HG02981 (cell line): ENCODE data around the gene MYOG.

ENCODE experiments used
- ATAC-seq: cut with Tn5 transposase; IDR thresholded peaks from one replicate; pipeline ENCODE4 v1.9.1; 2021; ENCODE audit warnings: mild to moderate bottlenecking, moderate library complexity; ENCODE audit not compliant: unreplicated experiment

The MYOG gene

GRCh38 chr1:203117611-203118575 is 32.1 kb upstream of the MYOG start:
- ATAC-seq, result no peak

GRCh38 chr1:203116091-203116820 is 30.4 kb upstream of the MYOG start:
- no peak for ATAC-seq

DNA sequence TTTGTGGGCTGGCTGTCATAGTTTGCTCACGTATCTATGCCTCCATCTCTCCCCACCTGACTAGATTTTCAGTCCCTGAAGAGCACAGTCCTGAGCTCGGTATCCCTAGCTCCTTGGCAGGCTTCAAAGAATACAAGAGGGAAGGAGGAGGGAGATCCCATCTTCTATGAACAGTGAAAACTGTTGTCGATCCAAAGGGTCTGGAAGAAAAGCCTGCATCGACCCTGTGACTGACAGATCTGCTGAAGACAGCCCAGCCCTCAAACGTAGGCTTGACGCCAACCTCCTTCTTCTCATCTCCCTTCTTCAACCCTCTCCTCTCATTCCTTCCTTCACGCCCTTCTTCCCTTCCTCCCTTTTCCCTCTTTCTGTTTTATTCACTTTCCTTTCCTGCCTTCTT is 28.4 kb upstream of the MYOG start:
- no peak for ATAC-seq

- no peak for ATAC-seq
These were observed 27.5 kb upstream of the MYOG start for GRCh38 chr1:203113308-203113707.

DNA sequence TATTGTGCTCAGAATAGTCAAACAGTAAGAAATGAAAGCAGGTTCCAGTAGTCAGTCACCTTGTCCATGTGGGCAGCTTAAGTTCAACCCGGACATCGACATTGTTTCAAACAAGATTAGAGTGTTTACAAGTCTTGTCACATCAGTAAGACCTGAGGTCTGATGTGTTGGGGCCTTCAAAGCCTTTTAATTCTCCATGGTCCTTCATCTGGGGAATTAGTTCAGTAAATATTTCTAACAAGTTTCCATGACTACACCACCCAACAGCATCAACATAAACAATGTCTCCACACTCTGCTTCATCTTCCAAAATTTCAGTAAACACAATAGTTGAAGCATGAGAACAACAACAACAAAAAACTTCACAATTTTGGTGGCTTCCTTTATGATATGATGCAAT is 26.7 kb upstream of the MYOG start:
- ATAC-seq, result no peak

GRCh38 chr1:203104789-203105390 is 19.1 kb upstream of the MYOG start:
- ATAC-seq, result no peak

DNA sequence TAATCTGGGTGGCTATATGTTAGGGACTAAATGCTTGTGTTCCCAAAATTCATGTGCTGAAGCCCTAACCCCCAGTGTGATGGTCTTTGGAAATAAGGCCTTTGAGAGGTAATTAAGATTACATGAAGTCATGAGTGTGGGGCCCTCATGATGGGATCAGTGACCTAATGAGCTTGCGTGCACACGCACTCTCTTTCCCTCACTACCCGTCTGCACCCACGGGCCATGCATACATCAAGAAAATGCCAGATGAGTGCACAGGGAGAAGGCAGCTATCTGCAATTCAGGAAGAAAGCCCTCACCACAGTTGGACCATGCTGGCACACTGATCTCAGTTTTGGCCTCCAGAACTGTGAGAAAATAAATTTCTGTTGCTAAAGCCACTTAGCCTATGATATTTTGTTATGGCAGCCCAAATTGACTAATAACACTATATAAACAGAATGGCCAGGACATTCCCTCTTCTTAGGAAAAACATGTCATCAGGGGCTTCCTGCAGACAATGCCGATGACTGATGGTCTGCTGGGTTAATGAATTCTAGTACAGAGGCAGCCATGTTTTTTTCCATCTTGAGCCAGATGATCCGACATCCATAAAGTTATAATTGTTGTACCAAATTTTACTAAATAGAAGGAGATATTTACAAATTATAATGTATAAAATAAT is 18.1 kb upstream of the MYOG start:
- no peak for ATAC-seq

GRCh38 chr1:203103216-203103615 is 17.4 kb upstream of the MYOG start:
- ATAC-seq, result no peak

- ATAC-seq, result no peak
These were observed 16.2 kb upstream of the MYOG start for GRCh38 chr1:203101813-203102634.

- no peak for ATAC-seq
These were observed 14.7 kb upstream of the MYOG start for GRCh38 chr1:203100516-203100869.

GRCh38 chr1:203099805-203100515 is 14.1 kb upstream of the MYOG start:
- ATAC-seq, result no peak

- ATAC-seq, result no peak
These were observed 13.2 kb upstream of the MYOG start for GRCh38 chr1:203098914-203099520.

DNA sequence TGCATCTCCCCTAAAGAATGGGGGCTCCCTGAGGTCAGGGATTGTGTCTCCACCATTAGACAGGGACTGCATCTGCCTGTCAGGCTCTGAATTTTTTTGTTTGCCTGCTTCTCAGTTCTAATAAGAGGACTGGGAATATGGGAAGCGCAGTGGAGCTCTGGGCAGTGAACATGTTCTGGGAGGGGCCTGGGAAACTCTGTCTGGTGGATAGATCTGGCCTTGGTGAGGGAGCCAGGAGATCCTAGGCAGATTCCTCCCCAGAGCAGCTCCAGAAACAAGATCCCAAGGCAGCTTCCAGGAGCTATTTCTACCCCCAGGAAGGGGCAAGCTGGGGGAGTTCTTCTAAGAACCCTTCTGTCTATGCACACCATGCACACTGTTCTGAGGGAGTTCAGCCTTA is 12.6 kb upstream of the MYOG start:
- no peak for ATAC-seq

- ATAC-seq, result no peak
These were observed 11.2 kb upstream of the MYOG start for GRCh38 chr1:203097001-203097400.

GRCh38 chr1:203096566-203096965 is 10.8 kb upstream of the MYOG start:
- ATAC-seq, result no peak

GRCh38 chr1:203095061-203095690 is 9.4 kb upstream of the MYOG start:
- no peak for ATAC-seq

DNA sequence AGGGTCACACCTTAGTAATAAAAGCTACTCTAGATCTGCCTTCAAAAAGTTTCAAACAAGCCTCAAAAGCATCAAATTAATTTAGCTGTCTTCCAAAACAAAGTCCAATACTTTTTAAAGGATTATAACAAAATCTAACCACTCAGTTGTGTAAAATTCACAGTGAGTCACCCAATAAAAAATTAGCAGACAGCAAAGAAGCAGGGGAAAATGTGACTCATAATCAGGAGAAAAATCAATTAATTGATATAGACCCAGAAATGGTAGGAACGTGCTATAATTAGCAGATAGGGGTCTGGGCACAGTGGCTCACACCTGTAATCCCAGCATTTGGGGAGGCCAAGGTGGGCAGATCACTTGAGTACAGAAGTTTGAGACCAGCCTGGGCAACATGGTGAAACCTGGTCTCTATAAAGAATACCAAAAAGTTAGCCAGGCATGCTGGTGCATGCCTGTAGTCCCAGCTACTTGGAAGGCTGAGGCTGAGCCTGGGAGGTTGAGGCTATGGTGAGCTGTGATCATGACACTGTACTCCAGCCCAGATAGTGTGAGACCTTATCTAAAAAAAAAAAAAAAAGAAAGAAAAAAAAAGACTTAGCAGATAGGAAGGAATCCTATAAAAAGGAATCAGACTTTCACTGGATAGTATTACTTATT is 8.1 kb upstream of the MYOG start:
- no peak for ATAC-seq

- no peak for ATAC-seq
These were observed 6.0 kb upstream of the MYOG start for GRCh38 chr1:203091761-203092330.
